ENCODE measurements around the gene MOK.
A peak's percentile ranks its signal among the peaks of the same experiment; 100 is the strongest.
"Not testable (repeated sequence)": the region's sequence is repeated elsewhere in the genome, so short reads cannot be mapped to it uniquely, and the experiment has no call there.

MOK gene

DNA sequence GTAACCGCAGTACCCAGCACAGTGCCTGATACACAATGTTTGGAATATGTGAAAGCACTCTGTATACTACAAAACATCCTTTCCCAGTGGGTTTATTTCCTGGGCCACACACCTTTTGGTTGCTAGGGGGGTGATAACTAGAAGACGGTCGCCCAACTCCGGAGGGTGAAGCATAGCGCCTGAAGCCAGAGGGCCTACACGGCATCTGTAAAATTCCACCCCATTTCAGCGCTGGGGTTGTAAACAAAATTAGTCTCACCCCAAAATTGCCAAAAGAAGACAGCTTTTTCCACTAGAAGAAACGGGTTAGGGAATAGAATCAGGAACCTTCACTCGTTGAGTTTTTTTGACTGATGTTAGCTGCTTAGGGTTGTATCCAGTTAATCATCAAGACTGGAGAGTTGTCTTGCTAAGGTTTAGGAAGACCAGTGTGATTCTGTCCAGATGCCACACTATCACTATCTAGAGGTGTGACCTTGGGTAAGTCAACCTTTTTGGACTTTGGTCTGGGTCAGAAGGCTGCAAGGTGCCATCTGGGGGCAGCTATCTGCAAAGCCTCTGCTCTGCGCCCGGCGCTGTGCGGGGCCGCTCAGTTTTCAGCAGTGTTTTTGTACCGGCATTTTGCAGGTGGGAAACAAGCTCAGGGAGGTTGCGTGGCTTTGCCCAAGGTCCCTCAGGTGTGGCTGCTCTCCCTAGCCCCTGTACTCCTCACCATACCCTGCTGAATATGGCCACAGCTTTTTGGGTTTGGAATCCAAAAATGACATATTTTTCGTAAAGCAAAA lies 15.9 kb upstream of the MOK start:
- DNase-seq, result no peak

GRCh38 chr14:102320033-102320660 lies 15.2 kb upstream of the MOK start:
- DNase-seq, result peak; percentile 39

GRCh38 chr14:102319351-102320032 lies 14.5 kb upstream of the MOK start, which contains the start of gene ZNF839:
TSS of gene ZNF839 (plus strand) at chr14:102319746. CDS start at chr14:102319766, 20 bp downstream.
- peak; percentile 88 for DNase-seq

GRCh38 chr14:102318781-102319276 lies 13.9 kb upstream of the MOK start:
- DNase-seq, result no peak

GRCh38 chr14:102317564-102318248 lies 12.7 kb upstream of the MOK start:
- no peak for DNase-seq

DNA sequence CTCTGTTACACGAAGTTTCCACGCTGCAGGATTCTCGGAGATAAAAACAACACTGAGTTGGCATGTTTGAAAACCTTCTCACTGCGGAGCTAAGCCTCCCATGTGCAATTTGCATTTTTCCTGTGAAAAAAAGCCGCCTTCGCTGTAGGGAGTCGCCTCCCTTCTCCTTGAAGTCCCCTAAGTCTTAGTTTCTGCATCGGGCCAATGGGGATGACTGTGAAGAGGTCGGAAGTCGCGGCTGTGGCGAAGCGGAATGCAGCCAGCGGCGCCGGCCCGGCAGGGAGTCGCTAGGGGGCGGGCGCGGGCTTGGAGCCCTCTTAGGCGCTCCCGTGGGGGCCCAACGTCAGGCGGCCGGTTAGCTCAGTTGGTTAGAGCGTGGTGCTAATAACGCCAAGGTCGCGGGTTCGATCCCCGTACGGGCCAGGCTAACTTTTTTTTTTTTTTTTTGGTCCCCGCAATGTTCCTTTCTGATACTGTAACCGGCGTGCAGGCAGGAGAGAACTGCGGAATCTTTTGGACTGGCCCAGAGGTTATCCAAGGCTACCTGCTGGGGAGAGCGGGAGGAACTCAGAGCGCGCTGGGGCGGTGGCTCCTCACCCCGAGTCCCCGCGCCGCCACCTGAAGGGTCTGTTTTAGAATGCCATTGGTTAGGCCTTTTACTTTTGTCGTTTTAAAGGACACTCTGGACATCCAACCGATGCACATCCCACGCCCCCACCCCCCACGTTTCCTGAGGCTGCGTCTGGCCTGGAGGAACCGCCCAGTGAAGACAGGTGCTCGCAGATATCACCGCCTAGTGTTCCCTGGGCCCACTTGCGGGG lies 12.0 kb upstream of the MOK start:
- peak; percentile 91 for DNase-seq

- DNase-seq, result peak; percentile 39
These were observed 11.4 kb upstream of the MOK start for GRCh38 chr14:102316338-102316742.

GRCh38 chr14:102315121-102315520 lies 10.2 kb upstream of the MOK start:
- no peak for DNase-seq

DNA sequence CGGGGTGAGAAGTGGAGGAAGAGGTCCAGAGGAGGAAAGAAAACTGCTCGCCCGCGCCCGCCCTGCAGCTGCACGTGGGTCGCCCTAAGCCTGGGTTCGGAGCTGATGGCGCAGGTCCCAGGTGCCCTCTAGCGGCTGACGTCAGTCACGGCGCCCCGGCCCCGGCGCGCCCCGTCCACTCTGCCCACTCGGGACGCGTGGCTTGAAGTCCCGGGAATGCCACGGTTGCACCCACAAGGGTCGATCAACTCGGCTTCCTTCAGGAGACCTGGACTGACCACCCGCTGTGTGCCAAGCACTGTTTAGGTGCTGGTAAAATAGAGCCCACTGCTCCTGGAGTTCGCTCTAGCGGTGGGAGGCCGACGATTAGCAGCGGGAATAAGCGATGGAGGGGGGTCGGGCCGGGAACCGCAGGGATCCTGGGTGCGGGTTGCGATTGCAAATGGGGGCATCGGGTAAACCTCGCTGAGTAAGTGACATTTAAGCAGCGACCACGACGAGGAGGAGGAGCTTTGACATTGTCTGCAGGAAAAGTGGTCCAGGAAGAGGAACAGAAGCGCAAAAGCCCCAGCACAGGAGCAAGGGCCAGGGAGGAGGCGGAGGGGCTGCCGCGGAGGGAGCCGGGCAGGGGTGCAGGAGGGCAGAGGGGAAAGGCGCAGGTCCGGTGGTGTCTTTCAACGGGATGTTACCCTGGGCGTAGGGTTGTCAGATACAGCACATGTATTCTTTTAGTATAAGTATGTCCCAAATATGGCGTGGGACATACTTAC lies 9.5 kb upstream of the MOK start:
- DNase-seq, result peak; percentile 60

GRCh38 chr14:102303664-102304063 lies 1.3 kb downstream of the MOK start:
- DNase-seq, result no peak

DNA sequence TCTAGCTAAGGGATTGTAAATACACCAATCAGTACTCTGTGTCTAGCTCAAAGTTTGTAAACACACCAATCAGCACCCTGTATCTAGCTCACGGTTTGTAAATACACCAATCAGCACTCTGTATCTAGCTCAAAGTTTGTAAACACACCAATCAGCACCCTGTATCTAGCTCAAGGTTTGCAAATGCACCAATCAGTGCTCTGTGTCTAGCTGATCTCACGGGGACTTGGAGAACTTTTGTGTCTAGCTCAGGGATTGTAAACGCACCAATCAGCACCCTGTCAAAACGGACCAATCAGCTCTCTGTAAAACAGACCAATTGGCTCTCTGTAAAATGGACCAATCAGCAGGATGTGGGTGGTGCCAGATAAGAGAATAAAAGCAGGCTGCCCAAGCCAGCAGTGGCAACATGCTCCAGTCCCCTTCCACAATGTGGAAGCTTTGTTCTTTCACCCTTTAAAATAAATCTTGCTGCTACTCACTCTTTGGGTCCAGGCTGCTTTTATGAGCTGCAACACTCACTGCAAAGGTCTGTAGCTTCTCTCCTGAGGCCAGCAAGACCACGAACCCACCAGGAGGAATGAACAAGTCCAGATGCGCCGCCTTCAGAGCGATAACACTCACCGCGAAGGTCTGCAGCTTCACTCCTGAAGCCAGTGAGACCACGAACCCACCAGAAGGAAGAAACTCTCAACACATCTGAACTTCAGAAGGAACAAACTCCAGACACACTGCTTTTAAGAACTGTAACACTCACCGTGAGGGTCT lies 6.5 kb downstream of the MOK start:
- not testable (repeated sequence) for DNase-seq

- no peak for DNase-seq
These were observed 7.4 kb downstream of the MOK start for GRCh38 chr14:102297436-102298170.

DNA sequence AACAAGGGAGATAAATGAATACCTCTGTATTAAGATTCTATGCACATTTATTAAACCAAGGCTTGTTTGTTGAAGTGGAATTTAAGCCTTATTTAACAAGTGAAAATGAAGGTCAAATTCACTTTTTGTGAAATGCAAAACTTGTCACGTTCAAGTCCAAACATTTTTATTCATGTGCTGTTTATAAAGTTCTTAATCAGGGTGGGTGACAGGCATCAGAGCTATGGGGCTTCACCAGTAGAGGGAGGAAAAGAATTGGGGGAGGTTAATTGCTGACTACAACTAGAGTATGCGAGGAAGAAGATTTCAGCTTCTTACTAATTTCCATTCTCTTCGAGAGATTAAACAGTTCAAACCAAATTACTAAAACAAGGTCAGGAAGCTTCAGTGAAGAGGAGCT lies 9.7 kb downstream of the MOK start:
- DNase-seq, result no peak

- DNase-seq, result no peak
These were observed 11.2 kb downstream of the MOK start for GRCh38 chr14:102293781-102294180.

DNA sequence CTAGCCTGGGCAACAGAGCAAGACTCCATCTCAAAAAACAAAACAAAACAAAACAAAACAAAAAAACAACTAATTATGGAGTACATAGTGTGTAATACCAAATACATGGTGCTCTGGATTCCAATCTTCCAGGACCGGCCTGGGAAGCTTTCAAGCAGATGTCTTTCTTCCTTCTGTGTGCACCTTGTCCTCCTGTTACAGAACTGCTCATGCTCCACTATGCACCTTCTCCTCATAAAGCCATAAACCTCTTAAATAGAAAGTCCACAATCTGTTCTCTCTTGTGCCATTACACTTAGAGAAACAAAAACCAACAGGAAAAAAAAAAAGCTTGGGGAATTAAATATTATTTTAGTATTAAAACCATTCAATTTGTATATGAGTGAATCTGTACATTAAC lies 12.5 kb downstream of the MOK start:
- DNase-seq, result no peak

DNA sequence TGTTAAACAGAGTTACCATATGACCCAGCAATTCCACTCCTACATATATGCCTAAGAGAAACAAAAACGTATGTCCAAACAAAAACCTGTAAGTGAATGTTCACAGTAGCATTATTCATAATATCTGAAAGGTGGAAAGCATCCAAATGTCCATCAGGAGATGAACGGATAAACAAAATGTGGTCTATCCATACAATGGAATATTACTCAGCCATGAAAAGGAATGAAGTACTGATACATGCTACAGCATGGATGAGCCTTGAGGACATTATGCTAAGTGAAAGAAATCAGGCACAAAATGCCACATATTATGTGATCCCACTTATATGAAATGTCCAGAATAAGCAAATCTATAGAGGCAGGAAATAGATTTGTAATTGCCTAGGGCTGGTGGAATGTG lies 16.8 kb downstream of the MOK start:
- no peak for DNase-seq

- DNase-seq, result no peak
These were observed 19.9 kb downstream of the MOK start for GRCh38 chr14:102285106-102285505.

GRCh38 chr14:102283631-102284129 lies 21.3 kb downstream of the MOK start:
- DNase-seq, result no peak

DNA sequence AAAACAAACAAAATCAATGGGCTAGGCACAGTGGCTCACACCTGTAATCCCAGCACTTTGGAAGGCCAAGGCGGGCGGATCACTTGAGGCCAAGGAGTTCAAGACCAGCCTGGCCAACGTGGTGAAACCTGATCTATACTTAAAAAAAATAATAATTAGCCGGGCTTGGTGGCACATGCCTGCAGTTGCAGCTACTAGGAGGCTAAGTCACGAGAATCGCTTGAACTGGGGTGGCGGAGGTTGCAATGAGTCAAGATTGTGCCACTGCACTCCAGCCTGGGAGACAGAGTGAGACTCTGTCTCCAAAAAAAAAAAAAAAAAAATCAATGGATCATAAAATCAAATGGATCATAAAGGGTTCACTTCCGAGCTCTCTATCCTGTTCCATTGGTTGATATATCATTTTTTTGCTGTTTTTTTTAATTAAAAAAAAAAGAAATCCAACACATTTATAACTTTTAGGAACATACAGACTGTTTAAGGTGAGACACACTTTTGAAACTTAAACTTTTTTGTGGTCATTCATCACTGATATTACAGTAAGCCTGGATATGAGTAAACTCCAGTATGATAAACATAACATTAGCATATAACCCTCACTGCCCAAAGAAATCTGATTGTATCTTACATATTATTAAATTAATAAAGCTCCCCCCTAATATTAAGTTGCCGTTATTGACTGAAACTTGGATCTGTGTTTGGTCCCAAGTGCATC lies 22.1 kb downstream of the MOK start:
- DNase-seq, result no peak

Measured in effector CD8-positive, alpha-beta T cell (primary cell).